Astrocyte (in vitro differentiated cells and primary cell): ENCODE measurements around the gene SLC25A29.

Experiments used
- CTCF ChIP-seq: IDR thresholded peaks from 2 replicates; pipeline ENCODE4 v1.5.1; 2011; ENCODE audit warnings: low read depth, mild to moderate bottlenecking, inconsistent platforms, low read length, moderate library complexity; ENCODE audit not compliant: insufficient read depth
- EZH2 ChIP-seq: IDR thresholded peaks from 2 replicates; pipeline ENCODE4 v1.6.1; 2012; ENCODE audit warnings: mild to moderate bottlenecking, low read length, inconsistent platforms; ENCODE audit not compliant: insufficient read depth

GRCh38 chr14:100294213-100294962 is 11.9 kb downstream of the SLC25A29 start:
- TF ChIP-seq CTCF (no peak), EZH2 (no peak)
